LNCAP (cell line): ENCODE results near the gene TDRD1.

Experiments used
- CTCF ChIP-seq: fragments of 450-650 bp; IDR thresholded peaks from 2 replicates; pipeline ENCODE4 v1.5.1; 2017; ENCODE audit warnings: mild to moderate bottlenecking

Gene TDRD1

GRCh38 chr10:114271779-114272167 lies 92.6 kb downstream of the TDRD1 start:
- no peak for TF ChIP-seq CTCF

DNA sequence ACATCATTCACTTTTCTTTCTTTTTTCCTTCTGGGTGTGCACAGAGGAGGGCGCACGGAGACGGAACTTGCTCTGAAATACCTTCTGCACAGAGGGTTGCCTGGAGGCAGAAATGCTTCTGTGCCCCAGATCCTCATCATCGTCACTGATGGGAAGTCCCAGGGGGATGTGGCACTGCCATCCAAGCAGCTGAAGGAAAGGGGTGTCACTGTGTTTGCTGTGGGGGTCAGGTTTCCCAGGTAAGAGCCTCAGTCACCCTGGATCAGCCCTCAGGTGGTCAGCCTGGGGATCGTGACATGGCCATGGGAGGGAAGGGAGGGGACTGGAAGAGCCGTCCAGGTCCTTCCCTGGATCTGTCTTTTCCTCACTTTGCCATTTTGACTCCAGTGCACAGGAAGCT lies 93.5 kb downstream of the TDRD1 start:
- TF ChIP-seq CTCF, result no peak

DNA sequence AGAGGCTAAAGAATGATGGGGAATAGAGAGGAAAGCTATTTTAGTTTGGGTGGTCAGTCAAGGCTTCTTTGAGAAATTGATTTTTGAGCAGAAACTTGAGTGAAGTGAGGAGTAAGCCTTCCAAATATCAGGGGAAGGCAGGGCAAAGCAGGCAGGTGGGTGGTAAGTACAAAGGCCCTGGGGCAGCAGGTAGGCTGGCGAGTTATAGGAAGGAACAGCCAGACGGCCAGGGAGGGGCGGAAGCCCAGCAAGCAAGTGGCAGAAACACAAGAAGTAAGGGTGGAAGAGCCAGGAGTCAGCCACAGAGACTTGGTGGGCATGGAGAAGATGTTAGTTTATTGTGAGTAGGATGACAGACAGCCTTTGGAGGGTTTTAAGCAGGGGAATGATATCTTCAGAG lies 94.8 kb downstream of the TDRD1 start:
- no peak for TF ChIP-seq CTCF

- TF ChIP-seq CTCF, result no peak
Observed at GRCh38 chr10:114274616-114275453, 95.7 kb downstream of the TDRD1 start.

DNA sequence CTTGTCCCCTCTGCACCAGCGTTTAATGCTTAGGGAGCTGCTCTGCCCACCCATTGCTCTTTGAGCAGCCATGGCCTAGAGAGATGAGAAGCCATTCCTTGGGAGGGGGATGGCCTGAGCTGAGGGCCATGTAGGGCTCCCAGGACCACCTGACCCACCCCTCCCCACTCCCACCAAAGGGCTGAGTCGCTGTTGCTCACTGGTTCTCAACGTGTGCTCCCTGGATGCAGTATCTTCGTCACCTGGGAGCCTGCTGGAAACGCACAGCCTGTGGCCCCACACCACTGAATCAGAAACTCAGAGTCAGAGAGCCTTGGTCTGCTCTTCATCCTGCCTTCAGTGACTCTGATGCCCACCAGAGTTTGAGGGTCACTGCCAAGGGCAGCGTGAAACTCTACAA lies 96.9 kb downstream of the TDRD1 start:
- TF ChIP-seq CTCF, result no peak

DNA sequence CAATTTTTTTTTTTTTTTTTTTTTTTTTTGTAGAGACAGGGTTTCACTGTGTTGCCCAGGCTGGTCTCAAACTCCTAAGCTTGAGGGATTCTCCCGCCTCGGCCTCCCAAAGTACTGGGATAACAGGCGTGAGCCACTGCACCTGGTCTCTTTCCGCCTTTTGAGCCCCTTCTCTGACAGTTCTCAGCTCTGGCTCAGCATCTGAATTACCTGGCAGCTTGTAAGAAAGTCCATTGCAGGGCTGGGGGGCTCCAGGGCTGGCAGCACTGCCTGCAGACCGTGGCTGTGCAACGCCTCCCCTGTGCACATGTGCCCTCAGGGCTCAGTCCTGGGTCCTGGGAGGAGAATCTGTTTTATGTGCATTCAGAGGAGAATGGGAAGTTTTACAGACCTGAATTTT lies 97.5 kb downstream of the TDRD1 start:
- TF ChIP-seq CTCF, result no peak

- TF ChIP-seq CTCF, result no peak
Observed at GRCh38 chr10:114278140-114278883, 99.2 kb downstream of the TDRD1 start.
